Measurements from ENCODE around the gene ICA1L.

GRCh38 chr2:202765436-202765835 lies 106.1 kb downstream of the ICA1L start:
- TF ChIP-seq CTCF (IDR thresholded peaks at IDR 0.05) (no peak), POLR2A (IDR thresholded peaks at IDR 0.05) (no peak)

Measured in suprapubic skin (tissue), 3 donors.